Uterus (tissue), 2 donors: ENCODE measurements around the gene TMEM74B.

ENCODE experiments used
- POLR2A ChIP-seq, 2 donors: fragments of 450-650 bp; IDR thresholded peaks; one replicate each; pipeline ENCODE4 v1.6.1; 2016; ENCODE audit warnings: antibody characterized with exemption in 2 of 2, mild to moderate bottlenecking in 1 of 2, moderate library complexity in 1 of 2
- TF ChIP-seq, protein P1 (sequence below), 4 experiments: fragments of 200-600 bp in 2 of 4; fragments of 450-650 bp in 2 of 4; sonication (generic) in 2 of 4; IDR thresholded peaks; one replicate each; pipeline ENCODE4 v1.5.1; 2016 to 2019; ENCODE audit warnings: antibody characterized with exemption in 4 of 4, mild to moderate bottlenecking in 2 of 4, moderate library complexity in 1 of 4

DNA sequence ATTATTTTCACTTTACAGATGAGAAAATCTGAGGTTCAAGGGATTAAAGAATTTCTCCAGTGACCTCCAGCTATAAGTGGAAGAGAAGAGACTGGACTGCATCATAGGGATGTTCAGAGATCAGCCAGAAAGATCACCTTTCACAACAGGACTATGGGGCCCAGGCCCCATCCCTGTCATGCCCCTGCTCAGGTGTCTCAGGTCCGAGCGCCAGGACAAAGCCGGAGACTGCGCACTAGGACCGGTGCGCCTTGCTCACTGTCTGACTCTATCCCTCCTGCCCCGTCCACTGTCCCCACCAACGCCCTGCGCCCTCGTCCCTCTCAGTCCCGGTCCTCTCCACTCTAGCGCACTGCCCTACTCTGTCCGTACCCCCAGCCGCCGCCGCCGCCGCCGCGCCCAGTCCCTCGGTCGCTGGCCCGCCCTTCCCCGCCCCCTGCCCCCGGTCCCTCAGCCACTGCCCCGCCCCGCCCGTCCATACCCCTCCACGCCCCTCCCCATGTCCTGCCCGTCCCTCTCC is 40.5 kb upstream of the TMEM74B start:
- TF ChIP-seq, protein P1, sequence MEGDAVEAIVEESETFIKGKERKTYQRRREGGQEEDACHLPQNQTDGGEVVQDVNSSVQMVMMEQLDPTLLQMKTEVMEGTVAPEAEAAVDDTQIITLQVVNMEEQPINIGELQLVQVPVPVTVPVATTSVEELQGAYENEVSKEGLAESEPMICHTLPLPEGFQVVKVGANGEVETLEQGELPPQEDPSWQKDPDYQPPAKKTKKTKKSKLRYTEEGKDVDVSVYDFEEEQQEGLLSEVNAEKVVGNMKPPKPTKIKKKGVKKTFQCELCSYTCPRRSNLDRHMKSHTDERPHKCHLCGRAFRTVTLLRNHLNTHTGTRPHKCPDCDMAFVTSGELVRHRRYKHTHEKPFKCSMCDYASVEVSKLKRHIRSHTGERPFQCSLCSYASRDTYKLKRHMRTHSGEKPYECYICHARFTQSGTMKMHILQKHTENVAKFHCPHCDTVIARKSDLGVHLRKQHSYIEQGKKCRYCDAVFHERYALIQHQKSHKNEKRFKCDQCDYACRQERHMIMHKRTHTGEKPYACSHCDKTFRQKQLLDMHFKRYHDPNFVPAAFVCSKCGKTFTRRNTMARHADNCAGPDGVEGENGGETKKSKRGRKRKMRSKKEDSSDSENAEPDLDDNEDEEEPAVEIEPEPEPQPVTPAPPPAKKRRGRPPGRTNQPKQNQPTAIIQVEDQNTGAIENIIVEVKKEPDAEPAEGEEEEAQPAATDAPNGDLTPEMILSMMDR (IDR thresholded peaks at IDR 0.05) = no peak
- no peak for TF ChIP-seq POLR2A (IDR thresholded peaks at IDR 0.05)
